Hindlimb muscle (tissue), 1 donor: ENCODE data around the gene GRID2. TPM values are rescaled to one million over a fixed set of nuclear protein-coding genes. Genes with fewer than 3 reads are reported as not detected.

Experiments
- DNase-seq: peaks from one replicate; pipeline ENCODE4 v3.0.0-alpha.2; 2013
- polyA plus RNA-seq: library from polyadenylated mRNA; unstranded; fragments of 120-200 nt; gene quantifications from one replicate; pipeline ENCODE4 v1.2.1, GENCODE V29; 2013; ENCODE audit not compliant: insufficient read length

GRID2 gene
- polyA plus RNA-seq, 1 donor = 0.62 TPM

DNA sequence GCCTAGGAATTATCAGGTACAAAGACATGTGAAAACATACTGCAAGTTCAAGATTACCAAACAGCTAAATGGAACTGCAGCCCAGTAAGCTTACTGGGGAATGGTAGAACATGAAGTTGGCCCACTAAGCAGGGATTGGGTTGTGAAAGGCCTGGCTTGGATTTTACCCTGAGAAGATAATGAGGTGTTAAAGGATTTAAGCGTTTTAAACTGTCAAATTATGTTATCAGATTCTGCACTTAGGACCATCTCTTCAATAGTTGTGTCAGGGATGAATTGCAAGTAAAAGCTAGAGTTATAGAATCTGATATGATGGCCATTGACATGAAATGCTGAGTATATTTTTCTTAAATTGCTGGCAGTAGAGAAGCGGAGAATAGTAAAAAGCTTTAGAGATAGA lies 225.7 kb downstream of the GRID2 start:
- DNase-seq = no peak

DNA sequence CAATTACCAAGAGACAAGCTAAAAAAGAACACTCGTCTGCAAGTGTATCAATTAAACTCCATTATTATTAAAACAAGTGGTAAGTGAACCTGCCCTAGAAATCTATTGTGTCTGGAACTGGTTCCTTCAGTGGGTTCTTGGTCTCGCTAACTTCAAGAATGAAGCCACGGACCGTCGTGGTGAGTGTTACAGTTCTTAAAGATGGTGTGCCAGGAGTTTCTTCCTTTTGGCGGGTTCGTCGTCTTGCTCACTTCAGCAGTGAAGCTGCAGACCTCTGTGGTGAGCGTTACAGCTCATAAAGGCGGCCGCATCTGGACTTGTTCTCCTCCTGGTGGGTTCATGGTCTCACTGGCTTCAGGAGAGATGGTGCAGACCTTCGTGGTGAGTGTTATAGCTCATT lies 231.8 kb downstream of the GRID2 start:
- DNase-seq = no peak

DNA sequence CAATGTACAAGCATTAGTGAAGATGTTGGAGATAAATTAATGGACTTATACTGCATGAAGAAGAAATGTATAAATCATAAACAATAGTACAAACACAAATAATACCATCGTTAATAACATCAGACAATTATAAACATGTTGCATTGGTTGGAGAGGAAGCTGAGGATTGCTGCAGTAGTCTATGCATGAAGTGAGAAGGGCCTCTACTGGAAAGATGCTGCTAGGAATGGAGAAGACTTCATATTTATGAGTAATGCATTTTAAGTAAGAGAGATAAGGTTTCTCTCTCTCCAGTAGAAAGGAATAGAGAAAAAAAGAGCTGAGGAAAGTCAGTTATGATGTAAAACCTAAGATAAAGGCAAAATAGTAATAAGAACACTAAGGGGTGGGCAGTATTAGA lies 247.8 kb downstream of the GRID2 start:
- DNase-seq = no peak

DNA sequence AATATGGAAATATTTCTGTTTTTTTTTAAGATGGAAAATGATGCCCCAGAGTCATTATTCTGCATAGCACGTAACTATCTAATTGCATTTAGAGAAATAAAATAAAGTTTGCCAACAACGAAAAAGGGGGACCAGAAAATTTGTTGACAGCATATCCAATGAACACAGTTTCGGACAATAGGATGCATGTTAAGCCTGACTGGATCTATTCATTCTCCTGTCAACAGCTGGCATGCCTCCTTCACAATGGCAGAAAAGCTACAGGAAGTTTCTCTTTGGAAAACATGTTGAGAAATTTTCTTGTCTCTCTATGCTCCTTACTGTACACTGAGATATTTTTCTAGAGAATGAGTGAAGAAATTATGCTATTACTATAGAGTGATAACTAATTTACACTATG lies 262.5 kb downstream of the GRID2 start:
- DNase-seq = no peak

DNA sequence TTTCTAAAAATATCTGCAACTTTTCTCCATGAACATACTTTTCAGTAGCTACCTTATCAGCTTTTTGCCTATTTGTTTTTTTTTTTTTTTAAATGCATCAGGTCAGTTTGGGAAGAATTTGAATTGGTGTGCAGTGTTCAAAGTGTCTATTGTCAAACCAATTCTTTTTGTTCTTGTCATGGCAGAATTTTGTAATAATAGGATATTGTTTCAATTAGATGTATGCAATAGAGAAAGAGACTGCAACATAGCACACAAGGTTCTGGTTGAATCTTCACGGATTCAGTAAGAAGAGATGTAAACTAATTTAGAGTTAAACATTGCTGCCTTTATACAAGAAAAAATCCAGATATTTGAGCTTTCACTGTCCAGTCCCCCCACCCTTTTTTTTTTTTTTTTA lies 277.1 kb downstream of the GRID2 start:
- DNase-seq = no peak

DNA sequence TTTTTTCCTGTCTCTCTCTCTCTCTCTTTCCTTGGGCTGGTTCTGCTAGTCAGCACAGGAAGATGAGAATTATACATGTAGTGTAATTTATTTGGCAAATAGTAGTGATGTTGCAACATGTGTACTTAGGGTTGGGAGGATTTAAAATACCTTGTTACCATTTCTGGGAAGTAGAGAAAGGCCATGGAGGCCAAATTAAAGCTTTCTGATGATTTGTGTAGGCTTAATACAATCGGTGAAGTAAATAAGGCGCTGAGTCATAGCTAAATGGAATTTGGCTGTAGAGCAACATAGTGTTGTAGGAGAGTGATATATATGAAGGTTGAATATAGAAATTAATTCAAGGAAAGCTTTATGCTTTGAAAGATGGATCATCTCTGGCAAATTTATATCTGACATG lies 295.3 kb downstream of the GRID2 start:
- no peak for DNase-seq

DNA sequence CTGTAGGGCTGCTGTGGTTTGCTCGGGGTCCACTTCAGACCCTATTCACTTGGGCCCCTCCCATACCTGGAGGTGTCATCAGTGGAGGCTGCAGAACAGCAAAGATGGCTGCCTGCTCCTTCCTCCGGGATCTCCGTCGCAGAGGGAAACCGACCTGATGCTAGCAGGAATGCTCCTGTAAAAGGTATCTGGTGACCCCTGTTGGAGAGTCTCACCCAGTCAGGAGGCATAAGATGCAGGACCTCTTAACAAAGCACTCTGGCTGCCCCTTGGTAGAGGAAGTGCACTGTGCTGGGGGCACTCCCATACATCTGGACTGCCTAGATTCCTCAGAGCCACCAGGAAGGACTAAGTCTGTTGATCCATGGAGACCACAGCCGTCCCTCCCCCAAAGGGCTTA lies 296.9 kb downstream of the GRID2 start:
- no peak for DNase-seq

DNA sequence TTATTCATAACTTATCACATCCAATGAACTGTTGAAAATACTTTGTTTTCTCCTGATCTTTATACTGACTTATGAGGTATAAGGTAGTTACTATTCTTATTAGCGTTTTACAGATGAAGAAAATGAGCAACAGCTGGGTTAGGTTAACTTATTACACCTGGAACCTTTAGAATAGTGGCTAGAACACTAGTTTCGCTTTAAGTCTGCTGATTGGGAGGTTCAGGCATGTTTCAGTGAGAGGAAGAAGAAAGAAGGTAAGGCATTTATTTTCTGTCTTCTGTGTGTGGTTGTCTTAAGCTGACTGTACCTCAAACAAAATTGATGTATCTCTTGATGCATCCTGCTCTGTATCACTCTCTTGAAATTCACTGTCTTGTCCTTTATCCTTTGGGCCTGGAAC lies 302.5 kb downstream of the GRID2 start:
- no peak for DNase-seq

DNA sequence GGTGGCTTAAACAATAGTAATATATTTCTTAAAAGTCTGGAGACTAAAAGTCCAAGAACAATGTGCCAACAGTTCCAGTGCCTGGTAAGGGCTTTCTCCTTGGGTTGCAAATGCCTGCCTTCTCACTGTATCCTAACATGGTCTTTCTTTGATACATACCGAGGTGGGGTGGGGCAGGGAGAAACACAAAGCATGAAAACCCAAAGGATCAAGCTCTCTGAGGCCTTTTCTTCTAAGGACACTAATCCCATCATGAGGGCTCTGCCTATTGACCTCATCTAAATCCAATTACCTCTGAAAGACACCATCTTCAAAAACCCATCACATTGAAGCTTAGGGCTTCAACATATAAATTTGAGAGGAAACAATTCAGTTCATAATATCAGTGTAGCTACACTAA lies 311.3 kb downstream of the GRID2 start:
- DNase-seq = no peak

DNA sequence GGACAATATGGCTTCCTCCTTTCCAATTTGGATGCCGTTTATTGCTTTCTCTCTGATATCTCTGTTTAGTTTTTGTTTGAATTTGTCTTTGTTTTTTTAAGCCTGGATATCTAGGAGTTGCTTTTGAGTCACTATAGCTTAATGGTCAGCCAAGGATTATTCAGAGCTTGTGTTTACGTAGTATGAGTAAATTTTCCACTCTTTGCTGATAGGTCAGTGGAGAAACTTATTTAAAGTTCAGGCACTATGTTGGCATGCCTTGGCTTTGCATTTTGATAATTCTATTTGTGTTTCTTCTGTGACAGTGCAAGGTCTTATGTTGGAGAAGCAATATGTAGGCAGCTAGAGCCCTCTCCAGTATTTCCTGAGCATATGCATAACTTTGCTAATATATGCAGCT lies 315.2 kb downstream of the GRID2 start:
- no peak for DNase-seq

DNA sequence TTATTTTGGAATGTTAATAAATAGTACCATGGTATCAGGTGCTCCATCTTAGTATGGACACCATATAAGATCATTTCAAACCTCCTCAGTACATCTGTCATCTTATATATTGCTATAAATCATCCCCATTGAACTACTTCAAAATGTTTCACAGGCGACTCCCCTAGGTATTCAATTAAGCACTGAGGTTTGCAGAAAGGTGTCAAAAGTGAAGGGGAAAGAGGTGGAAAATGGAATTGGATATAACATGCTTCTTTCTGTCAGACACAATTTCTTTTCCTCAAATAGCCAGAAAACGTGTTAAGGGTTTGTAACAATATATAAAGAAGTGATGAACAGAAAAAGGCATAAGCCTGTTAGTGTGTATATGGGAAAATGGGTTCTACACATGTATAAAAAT lies 325.5 kb downstream of the GRID2 start:
- no peak for DNase-seq

DNA sequence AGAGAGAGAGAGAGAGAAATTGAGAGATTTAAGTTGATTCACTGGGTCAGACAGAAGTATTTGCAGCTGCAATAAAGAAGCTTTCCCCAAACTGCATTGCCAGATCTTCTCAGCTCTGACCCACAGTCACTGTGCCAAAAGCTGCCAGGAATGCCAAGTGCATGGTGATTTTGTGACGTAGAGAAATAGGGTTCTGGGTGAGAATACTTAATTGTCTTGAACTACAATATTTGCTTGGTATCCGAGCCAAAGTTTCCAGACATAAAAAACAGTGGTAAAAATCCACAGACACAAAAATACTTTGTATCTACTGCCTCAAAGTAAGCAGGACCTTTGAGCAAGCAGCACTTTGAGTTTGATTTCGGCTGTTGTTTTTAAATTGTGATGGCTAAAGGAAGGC lies 331.1 kb downstream of the GRID2 start:
- no peak for DNase-seq

DNA sequence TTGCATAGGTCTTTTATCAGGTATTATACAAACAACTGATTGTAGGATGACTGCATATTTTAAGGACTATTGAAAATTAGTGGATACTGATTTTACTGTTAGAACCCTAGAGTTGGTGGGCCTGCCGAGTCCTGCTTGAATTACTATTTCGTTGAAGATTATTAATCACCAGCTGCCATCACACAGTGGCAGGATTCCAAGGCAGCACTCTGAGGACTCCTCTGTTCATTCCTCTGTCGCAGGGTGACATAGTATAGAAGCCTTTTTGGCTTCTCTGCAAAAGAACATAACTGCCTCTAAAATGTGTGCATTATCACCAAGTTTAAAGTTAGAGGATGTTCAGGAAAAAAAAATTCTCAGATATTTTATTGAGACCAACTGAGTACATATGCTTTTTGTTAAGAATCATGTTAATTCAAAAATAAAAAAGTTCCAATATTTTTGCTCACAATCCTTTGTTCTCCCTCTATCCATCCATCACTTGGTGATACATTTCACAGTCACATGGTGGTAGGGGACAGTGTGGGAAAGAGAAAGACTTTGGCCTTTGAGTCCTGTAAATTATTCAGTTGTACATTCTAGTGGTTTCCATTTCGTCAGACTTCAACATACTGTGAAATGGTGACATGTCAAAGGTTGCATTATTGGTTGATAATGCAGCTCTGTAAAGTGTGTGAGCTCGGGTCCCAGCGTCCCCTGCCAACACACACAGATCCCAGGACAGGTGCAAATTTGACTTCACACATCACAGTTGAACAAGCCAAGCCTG lies 332.5 kb downstream of the GRID2 start:
- DNase-seq = no peak

DNA sequence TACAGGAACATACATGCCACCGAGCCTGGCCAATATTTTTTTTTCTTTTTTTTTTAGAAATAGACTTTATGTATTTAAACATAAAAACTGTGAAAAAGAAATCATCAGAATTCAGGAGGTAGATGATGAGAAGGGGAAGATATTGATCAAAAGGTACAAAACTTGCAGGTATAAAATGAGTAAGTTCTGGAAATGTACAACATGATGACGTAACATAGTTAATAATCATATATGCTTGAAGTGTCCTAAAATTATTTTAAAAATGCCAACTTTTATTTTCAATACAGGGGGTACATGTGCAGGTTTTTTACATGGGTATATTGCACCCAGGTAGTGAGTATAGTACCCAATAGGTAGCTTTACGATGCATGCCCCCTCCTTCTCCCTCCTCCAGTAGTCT lies 337.6 kb downstream of the GRID2 start:
- no peak for DNase-seq

DNA sequence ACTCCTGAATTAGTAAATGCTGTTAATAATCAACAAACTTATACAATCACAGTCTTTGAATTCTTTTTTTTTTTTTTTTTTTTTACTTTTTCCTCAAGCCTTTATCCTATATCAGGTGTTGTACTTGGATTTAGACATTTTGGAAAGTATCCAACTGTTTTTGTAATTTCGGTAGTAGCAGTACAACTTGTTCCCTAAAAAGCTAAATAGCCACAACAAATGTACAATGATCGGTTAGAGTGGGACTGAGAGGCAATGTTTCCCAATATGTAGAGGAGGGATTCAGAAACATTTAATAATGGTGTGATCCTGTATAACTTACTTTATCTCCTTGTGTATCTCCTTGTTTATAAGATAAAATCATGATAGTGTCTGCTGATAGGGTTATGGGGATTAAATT lies 343.1 kb downstream of the GRID2 start:
- DNase-seq = no peak

DNA sequence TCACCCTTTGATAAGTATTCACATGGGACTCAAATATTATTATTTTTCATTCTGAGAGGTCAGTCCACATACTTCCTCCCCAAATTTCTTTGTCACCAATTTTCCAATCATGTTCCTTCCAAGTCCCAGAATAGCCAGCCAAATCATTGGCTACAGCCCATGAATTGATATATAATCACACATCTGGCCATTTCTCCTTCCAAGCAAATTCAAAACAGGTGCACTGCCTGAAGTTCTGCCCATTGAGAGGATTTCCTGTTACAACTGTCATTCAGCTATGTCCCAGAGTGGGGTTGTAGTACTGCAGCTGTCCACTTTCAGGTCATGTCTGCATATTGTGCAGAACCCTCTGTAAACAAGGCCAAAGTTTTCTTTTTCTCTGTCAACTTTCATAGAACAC lies 347.8 kb downstream of the GRID2 start:
- DNase-seq = no peak

DNA sequence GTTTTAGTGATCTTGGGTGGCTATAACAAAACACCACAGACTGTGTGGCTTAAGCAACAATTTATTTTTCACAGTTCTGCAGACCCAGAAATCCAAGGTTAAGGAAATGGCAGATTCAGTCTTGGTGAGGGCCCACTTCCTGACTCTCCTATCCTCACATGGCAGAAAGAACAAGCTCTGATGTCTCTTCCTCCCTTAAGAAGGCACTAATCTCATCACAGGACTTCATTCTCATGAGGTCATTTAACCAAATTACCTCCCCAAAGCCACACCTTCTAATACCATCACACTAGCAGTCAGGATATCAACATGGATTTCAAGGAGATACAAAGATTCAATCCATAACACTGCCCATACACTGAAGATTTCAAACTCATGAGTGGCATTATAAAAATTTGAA lies 350.3 kb downstream of the GRID2 start:
- no peak for DNase-seq

DNA sequence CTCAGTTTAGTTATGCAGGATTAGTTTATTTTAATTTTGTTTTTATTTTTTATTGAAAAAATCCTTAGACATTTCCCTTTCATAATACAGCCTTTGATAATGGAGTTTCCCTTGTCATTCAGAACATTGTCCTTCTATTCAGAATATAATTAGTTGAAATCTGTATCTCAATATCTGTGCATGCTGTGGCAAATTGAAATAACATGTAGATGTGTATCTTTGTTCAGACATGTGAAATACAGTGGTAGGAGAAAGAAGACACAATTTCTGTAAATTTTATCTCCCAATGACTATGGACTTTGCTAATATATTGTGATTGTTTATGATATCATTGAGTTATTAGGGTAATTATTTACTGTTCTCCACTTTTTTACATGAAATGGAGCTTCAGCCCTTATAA lies 353.9 kb downstream of the GRID2 start:
- no peak for DNase-seq

DNA sequence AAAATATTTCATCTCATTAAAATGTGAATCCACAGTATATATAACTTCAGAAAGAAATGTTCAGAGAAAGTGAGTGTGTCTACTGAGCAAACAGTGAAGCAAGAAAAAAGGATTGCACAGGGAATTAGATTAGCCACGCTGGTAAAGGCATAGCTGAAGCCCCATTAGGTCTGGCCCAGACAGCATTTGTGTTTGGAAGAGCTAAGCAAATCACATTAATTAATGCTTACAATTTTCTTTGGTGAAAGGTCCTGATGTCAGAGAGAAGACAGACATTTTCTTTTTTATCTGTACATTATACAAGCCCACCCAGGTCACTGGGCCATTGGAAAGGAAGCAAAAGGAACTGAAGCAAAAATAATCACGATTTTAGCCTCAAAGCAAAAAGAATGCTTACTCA lies 354.6 kb downstream of the GRID2 start:
- DNase-seq = no peak

DNA sequence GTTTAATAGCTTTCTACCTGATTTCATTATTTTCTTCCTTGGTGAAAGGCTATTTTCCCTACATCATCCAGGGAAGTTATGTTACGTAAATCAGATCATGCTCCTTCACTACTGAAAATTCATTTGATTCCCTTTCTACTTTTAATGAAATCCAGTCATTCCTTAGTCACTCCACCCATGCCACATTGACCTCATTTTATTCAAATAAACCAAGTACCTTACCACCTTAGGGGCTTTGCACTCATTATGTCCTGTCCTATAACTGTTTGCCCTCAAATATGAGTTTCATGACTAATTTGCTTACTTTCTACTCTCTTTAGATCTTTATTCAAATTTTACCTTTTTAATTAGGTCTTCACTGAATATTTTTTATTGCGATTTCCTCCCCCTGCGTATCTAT lies 374.0 kb downstream of the GRID2 start:
- DNase-seq = no peak

DNA sequence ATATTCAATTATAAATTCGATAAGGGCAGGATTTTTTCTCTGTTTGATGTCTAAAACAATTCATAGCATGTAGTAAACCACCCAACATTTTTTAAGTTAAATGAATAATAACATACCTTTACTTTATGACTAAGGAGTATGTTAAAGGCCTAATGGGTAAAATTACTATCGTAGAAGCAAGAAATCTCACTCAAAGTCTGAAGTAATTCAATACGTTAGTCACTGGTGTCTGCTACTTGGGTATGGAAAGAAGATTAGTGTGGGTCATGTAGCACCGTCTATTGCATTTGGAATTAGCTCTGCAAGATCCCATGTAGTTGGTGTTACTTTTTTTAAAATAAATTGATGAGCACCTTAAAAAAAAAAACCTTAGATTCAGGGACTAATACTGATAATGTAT lies 374.5 kb downstream of the GRID2 start:
- no peak for DNase-seq

DNA sequence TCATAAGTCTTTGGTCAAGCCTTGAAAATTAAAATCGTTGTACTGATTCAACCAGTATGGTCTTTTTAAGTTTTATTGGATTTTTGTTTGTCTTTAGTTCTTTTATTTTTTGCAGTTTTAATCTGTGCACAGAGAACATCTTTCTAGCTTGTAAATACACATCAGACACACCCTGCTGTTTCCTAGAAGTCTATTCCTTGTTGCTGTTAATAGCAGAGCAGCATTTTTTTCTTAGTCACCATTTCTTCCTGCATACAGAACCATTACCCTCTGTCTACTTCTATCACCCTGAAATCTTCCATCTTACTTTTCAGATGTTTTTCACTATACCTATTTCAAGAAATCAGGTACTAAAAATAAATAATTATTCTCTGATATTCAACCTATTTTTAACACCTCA lies 375.4 kb downstream of the GRID2 start:
- no peak for DNase-seq

DNA sequence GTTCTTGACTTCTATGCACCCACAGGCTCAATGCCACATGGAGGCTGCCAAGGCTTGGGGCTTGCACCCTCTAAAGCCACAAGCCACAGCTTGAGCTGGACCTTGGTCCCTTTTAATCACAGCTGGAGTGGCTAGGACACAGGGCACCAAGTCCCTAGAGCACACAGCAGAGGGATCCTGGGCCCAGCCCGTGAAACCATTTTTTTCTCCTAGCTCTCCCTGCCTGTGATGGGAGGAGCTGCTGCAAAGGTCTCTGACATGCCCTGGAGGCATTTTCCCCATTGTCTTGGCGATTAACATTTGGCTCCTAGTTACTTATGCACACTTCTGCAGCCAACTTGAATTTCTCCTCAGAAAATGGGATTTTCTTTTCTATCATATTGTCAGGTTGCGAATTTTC lies 410.9 kb downstream of the GRID2 start:
- DNase-seq = no peak

DNA sequence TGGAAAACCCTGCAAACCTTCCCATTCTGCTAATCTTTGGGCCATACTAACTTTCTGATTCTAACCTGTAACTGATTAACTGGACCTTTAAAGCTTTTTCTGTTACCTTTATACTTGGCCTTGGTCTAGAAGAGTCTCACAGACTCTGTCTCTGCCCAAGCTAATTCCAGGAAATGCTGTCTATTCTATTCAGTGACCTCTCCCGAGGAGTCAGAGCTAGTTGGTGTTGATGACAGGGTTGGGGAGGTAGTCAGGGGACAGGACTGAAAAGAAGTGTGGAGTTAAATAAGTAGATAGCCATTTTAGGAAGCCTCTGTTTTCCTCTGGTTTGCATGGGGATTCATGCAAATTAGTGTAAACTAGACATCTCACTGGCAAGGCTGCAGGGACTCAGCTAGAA lies 429.5 kb downstream of the GRID2 start:
- DNase-seq = no peak

DNA sequence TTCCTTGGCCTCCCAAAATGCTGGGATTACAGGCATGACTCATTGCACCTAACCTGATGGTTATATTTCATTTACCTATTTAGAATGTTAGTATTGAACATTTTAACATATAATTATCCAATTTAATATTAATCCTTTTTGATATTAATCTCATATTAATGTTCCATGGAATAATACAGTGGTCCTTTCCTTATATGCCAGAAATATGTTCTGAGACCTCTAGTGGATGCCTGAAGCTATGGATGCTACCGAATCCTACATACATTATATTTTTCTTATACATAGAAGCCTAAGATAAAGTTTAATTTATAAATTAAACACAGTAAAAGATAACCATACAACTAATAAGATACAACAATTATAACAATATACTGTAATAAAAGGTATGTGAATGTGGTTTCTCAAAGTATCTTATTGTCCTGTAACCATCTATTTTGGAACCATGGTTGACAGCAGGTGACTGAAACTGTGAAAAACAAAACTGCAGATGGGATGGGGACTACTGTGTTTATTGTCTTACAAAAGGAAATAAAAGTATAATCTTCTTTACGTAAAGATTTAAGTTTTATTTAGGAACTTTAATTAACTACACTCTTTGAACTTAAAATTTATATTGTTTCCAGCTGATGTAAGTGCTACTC lies 431.4 kb downstream of the GRID2 start:
- DNase-seq = no peak
